Lower leg skin (tissue), 3 donors: ENCODE results near the gene ARHGDIG.

Experiments
- CTCF ChIP-seq, 3 donors: fragments of 450-650 bp; IDR thresholded peaks; one replicate each; pipeline ENCODE4 v1.5.1; 2016; ENCODE audit warnings: antibody characterized with exemption in 3 of 3, mild to moderate bottlenecking in 3 of 3, moderate library complexity in 2 of 3
- POLR2A ChIP-seq, 2 donors: fragments of 450-650 bp; IDR thresholded peaks; one replicate each; pipeline ENCODE4 v1.6.1; 2016 to 2017; ENCODE audit warnings: antibody characterized with exemption in 2 of 2, mild to moderate bottlenecking in 1 of 2, moderate library complexity in 1 of 2

DNA sequence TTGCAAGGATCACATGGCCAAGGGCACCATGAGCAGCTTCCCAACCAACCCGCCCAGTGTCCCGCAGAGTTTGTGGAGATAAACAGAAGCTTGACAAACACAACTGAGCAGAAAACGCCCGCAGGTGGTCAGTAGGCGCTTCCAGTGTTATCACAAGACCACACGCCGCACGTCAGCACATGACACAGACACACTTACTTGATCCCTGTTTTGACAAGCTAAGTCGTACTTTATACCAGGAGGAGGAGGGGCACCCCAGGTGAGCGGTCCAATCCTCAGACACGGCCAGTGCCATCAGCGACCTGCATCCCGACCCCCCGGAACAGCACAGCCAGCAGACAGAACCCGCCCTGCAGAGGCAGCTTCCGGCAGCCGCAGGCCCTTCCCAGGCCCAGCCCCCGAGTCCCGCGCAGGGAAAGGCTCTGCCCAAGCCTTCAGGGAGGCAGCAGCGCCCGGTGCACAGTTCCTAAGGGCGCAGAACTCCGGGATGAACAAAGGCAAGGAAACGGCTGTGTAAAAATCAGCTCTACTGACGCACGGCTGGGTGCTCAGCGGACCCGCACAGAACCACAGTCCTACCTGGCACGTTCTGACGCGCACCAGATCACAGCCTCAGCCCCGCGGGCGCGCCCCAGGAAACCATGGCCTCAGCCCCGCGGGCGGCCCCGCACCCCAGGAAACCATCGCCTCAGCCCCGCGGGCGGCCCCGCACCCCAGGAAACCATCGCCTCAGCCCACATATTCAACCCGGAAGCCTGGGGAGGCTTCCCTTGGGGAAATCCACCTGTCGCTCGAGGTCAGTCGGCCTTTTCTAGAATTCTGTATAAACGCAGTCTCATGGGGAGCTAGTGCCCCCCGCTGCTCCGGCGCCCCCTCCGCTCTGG lies 44.3 kb downstream of the ARHGDIG start:
- TF ChIP-seq POLR2A (IDR thresholded peaks at IDR 0.05) (no peak), CTCF (IDR thresholded peaks at IDR 0.05) (no peak)
